K562 (cell line): Measurements from ENCODE around the gene ADCY4. TPM values are rescaled to one million over a fixed set of nuclear protein-coding genes. Genes with fewer than 3 reads are reported as not detected.

ENCODE experiments used
- ATAC-seq: fragments of 200-7000 bp; cut with Tn5 transposase; 3 replicates; pipeline ENCODE4 v1.9.1; 2020; ENCODE audit warnings: moderate library complexity
- BruUV-seq: library from RNA; stranded (reverse); fragments of 400-500 nt; replicated peaks from 2 replicates; lab custom pipeline; 2021; lab: Mats Ljungman, UMichigan
- CTCF ChIA-PET: fragments of 300-600 bp; formaldehyde crosslinking; extraction: SDS; loops from one replicate; lab custom pipeline; 2021; ENCODE audit warnings: low intra/inter-chr PET ratio; lab: Yijun Ruan, JAX
- POLR2A ChIA-PET: fragments of 300-600, 350-650 bp; sonication (Branson Sonifier 250); formaldehyde crosslinking; extraction: SDS; loops from one replicate; lab custom pipeline; 2021; ENCODE audit warnings: antibody characterized with exemption, inconsistent platforms; lab: Yijun Ruan, JAX
- DNase-seq, 4 experiments: peaks; one replicate each; pipeline versions ENCODE4 v3.0.0 to v3.0.0-alpha.2; 2011 to 2018; ENCODE audit warnings: low spot score in 3 of 4, mixed read lengths in 3 of 4; ENCODE audit errors: extremely low read depth in 1 of 4
- FAIRE-seq: peaks from 2 replicates; lab custom pipeline; 2011; peaks lifted over from hg19 to GRCh38; lab: Jason Lieb, UNC
- H2AFZ ChIP-seq: 2 replicates; pipeline ENCODE4 v1.6.0; 2011; ENCODE audit warnings: low read depth, low read length, control low read depth, inconsistent platforms
- H3K27ac ChIP-seq: fragments of 200-600 bp; 3 replicates; pipeline ENCODE4 v1.8.0; 2011; ENCODE audit warnings: low read depth, mild to moderate bottlenecking, control low read depth, inconsistent platforms, low read length, moderate library complexity, mixed read lengths; ENCODE audit errors: extremely low read depth
- H3K27me3 ChIP-seq, 2 experiments: fragments of 300-600 bp in 1 of 2; 2 replicates in 1 of 2; 3 replicates in 1 of 2; pipeline versions ENCODE4 v1.6.0 to v1.8.0; 2011; ENCODE audit warnings: inconsistent platforms in 2 of 2, low read length in 2 of 2, mild to moderate bottlenecking in 1 of 2, mixed read lengths in 1 of 2, moderate library complexity in 1 of 2; ENCODE audit not compliant: control insufficient read depth in 2 of 2, insufficient read depth in 2 of 2
- H3K36me3 ChIP-seq: fragments of 300-600 bp; 3 replicates; pipeline ENCODE4 v1.8.0; 2011; ENCODE audit warnings: mild to moderate bottlenecking, low read length, inconsistent platforms; ENCODE audit not compliant: control insufficient read depth, insufficient read depth
- H3K4me1 ChIP-seq, 2 experiments: fragments of 200-600 bp in 1 of 2; replicated peaks in 1 of 2; 2 replicates in 1 of 2; 3 replicates in 1 of 2; pipeline versions ENCODE4 v1.5.1 to v1.8.0; 2011; ENCODE audit warnings: inconsistent platforms in 2 of 2, low read length in 2 of 2, mild to moderate bottlenecking in 1 of 2, mixed read lengths in 1 of 2, moderate library complexity in 1 of 2; ENCODE audit not compliant: control insufficient read depth in 2 of 2, insufficient read depth in 2 of 2
- H3K4me2 ChIP-seq: 2 replicates; pipeline ENCODE4 v1.6.1; 2011; ENCODE audit warnings: low read length, control low read depth, inconsistent platforms, mixed read lengths; ENCODE audit not compliant: insufficient read depth
- H3K4me3 ChIP-seq: fragments of 200-600 bp; sonication (generic), shearing (Covaris generic); 2 replicates; pipeline ENCODE4 v1.5.1; 2016; ENCODE audit warnings: control low read depth, inconsistent platforms
- H3K79me2 ChIP-seq: fragments of 200-600 bp; 3 replicates; pipeline ENCODE4 v1.8.0; 2011; ENCODE audit warnings: low read length, inconsistent platforms; ENCODE audit not compliant: control insufficient read depth, insufficient read depth
- H3K9ac ChIP-seq, 2 experiments: 2 replicates each; pipeline versions ENCODE4 v1.6.0 to v1.6.1; 2011; ENCODE audit warnings: low read depth in 2 of 2, low read length in 2 of 2, control low read depth in 1 of 2, inconsistent platforms in 1 of 2, mild to moderate bottlenecking in 1 of 2, mixed read lengths in 1 of 2; ENCODE audit not compliant: insufficient read depth in 1 of 2
- H3K9me1 ChIP-seq: one replicate; pipeline ENCODE4 v1.6.0; 2011; ENCODE audit warnings: inconsistent platforms, mild to moderate bottlenecking, low read length, moderate library complexity; ENCODE audit not compliant: control insufficient read depth, insufficient read depth
- H3K9me3 ChIP-seq: replicated peaks from 2 replicates; pipeline ENCODE4 v1.5.1; 2011; ENCODE audit warnings: low read depth, low read length, inconsistent platforms; ENCODE audit not compliant: control insufficient read depth, insufficient read depth
- H4K20me1 ChIP-seq: replicated peaks from 2 replicates; pipeline ENCODE4 v1.6.1; 2011; ENCODE audit warnings: low read length, inconsistent platforms, mixed read lengths; ENCODE audit not compliant: control insufficient read depth, insufficient read depth
- CREB3L1 ChIP-seq: fragments of 450-650 bp; IDR thresholded peaks from 2 replicates; pipeline ENCODE4 v1.6.1; 2014; ENCODE audit warnings: low read depth, mild to moderate bottlenecking, moderate library complexity, borderline replicate concordance
- DIDO1 ChIP-seq: fragments of 450-650 bp; IDR thresholded peaks from 2 replicates; pipeline ENCODE4 v1.6.1; 2016; ENCODE audit warnings: low read depth, missing biosample characterization, missing genetic modification characterization
- PML ChIP-seq: IDR thresholded peaks from 2 replicates; pipeline ENCODE4 v1.6.1; 2012; ENCODE audit warnings: low read length, inconsistent platforms
- PURB ChIP-seq: sonication (generic); formaldehyde crosslinking; IDR thresholded peaks from 2 replicates; pipeline ENCODE4 v1.9.0; 2021; ENCODE audit warnings: low read depth, mild to moderate bottlenecking, missing genetic modification reagents
- ZC3H4 ChIP-seq: sonication (generic); formaldehyde crosslinking; IDR thresholded peaks from 2 replicates; pipeline ENCODE4 v1.9.0; 2021; ENCODE audit warnings: missing genetic modification reagents, borderline replicate concordance
- ZFP30 ChIP-seq: fragments of 250-450 bp; sonication (Bioruptor Pico); IDR thresholded peaks from 2 replicates; pipeline ENCODE4 v1.8.0; 2022; ENCODE audit warnings: moderate library complexity, mild to moderate bottlenecking, inconsistent platforms, borderline replicate concordance
- ZNF318 ChIP-seq, 2 experiments: fragments of 450-650 bp; IDR thresholded peaks; 2 replicates each; pipeline ENCODE4 v1.6.1; 2016; ENCODE audit warnings: mild to moderate bottlenecking in 2 of 2, borderline replicate concordance in 1 of 2, low read depth in 1 of 2, moderate library complexity in 1 of 2
- ZNF445 ChIP-seq: fragments of 250-450 bp; sonication (Bioruptor Pico); IDR thresholded peaks from 2 replicates; pipeline ENCODE4 v1.4.0; 2020; ENCODE audit warnings: low read depth, mild to moderate bottlenecking, moderate library complexity
- ZNF77 ChIP-seq: fragments of 250-450 bp; sonication (Bioruptor Pico); IDR thresholded peaks from 2 replicates; pipeline ENCODE4 v1.5.0; 2020
- WGBS: fragments of 100-300 bp; shearing (Covaris generic); methylation state at CpG from one replicate; pipeline ENCODE4 v1.1.6; 2016; ENCODE audit warnings: low coverage, mixed read lengths; ENCODE audit not compliant: insufficient coverage; ENCODE audit errors: missing lambda C conversion rate; 5-methylcytosine and 5-hydroxymethylcytosine counted together
- in situ Hi-C: fragments of 300-500 bp; cut with MboI; formaldehyde crosslinking; loops from 4 replicates; pipeline ENCODE4 v1.15.0; 2018; ENCODE audit warnings: inconsistent platforms, mixed read lengths
- intact Hi-C: fragments of 100-400 bp; cut with micrococcal nuclease; formaldehyde crosslinking; loops from 2 replicates; pipeline ENCODE4 v1.14.2; 2022
- polyA plus RNA-seq, 8 experiments: library from polyadenylated mRNA; depleted of rRNA in 4 of 8; stranded (reverse) in 5 of 8; unstranded in 3 of 8; fragments of >200 nt; fragmentation: Nextera tagmentation in 2 of 8; fragmentation: Illumina TruSeq in 1 of 8; extraction: Ambion mirVana in 2 of 8; extraction: Trizol in 1 of 8; gene quantifications; 2 replicates each; pipeline versions ENCODE4 v1.2.1 to v1.2.3, GENCODE V29; 2011 to 2014; ENCODE audit warnings: inconsistent platforms in 1 of 8, missing spikeins in 1 of 8
- total RNA-seq, 7 experiments: library from RNA; depleted of rRNA in 6 of 7; stranded (reverse); fragments of >200 nt in 6 of 7; fragmentation: Illumina TruSeq in 2 of 7; extraction: Trizol in 2 of 7; gene quantifications; 2 replicates each; pipeline versions ENCODE4 v1.2.1 to v1.2.3, GENCODE V29; 2011 to 2021; ENCODE audit warnings: low replicate concordance in 1 of 7

ADCY4 gene
- total and polyA plus RNA-seq, 9 of the 15 experiments (the other 6 are each of a cell fraction or from before 2014, with no cell fraction given) = 0.04 to 0.31 (median 0.15) TPM; not detected in 2

DNA sequence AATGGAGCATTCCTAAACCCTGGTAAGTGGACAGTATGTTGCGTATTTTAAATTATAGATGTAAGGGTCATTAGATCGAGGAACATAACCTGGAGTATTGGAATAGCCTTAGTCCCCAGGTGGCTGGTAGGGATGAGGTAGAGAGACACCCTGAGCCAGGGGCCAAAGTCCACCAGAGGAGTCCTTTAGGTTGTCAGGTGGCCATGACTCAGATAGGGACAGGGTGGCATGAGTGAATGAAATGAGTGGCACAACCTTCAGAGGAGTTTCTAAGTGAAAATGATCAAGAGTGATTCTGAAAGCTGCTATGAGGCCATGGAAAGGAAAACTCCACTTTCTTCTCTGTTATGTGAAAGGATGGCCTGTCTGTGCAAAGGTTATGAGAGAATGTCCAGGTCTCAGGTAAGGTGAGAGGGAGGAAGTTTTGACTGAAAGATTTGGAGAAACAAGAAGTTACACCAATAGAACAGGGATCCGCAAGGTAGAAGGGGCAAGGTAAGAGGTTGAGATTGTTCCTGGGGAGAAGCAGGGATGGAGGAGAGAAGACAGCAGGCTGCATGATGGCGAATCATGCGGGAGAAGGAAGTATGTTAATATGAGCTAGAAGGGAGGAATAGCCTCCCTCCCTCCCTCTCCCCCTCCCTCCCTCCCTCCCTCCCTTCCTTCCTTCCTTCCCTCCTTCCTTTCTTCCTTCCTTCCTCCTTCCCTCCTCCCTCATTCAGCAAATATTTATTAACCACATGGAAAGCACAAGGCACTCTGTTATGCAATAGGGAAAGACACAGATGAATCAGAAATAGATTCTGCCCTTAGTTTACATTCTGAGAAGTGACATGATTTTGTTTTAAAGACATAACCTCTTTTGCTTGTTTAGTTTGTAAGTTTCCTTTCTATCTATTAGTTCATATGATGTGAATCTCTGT is 18.9 kb upstream of the ADCY4 start:
- H3K4me1 ChIP-seq = peaks cover 0 to 3% of the 10 kb centered on the region in 2 experiments; a peak in 3 of 5 replicates
- H3K4me2 ChIP-seq = no peak overlapping the region
- no peak overlapping the region for H3K27ac ChIP-seq
- no peaks in the 10 kb centered on the region; a peak in 1 of 5 replicates for H3K27me3 ChIP-seq
- WGBS = 64% methylated on average over 3 of the region's 5 CpGs
- FAIRE-seq = no peak
- no peaks in the 10 kb centered on the region for H3K9me1 ChIP-seq
- H3K9me3 ChIP-seq = no peaks in the 10 kb centered on the region
- in situ Hi-C loops = no loop called here
- no peak for ATAC-seq
- no peak overlapping the region for H3K9ac ChIP-seq
- no peaks in the 10 kb centered on the region for H3K79me2 ChIP-seq
- H3K36me3 ChIP-seq = no peaks in the 10 kb centered on the region
- H4K20me1 ChIP-seq = no peaks in the 10 kb centered on the region
- no peak overlapping the region for H3K4me3 ChIP-seq
- BruUV-seq = no TSS peak
- no peak overlapping the region for H2AFZ ChIP-seq
- CTCF ChIA-PET = no interaction called here
- POLR2A ChIA-PET = no interaction called here
- no peak for DNase-seq
- intact Hi-C loops = no loop called here
- TF ChIP-seq ZNF445 (CRISPR knock-in tag) = no peak
- no peak for TF ChIP-seq ZC3H4 (CRISPR knock-in tag)
- no peak for TF ChIP-seq ZNF318 (IDR thresholded peaks at IDR 0.05; ENCODE audit: borderline replicate concordance in 1 of 2, low read depth in 1 of 2)
- no peak for TF ChIP-seq PURB (CRISPR knock-in tag)
- TF ChIP-seq DIDO1 (tag) = no peak
- TF ChIP-seq CREB3L1 = no peak
- no peak for TF ChIP-seq ZFP30
- TF ChIP-seq PML = no peak
- TF ChIP-seq ZNF77 (CRISPR knock-in tag) = no peak
